K562 (cell line): ENCODE measurements around the gene GALNT5. TPM values are rescaled to one million over a fixed set of nuclear protein-coding genes. Genes with fewer than 3 reads are reported as not detected.

ENCODE experiments used
- ATAC-seq: fragments of 200-7000 bp; cut with Tn5 transposase; 3 replicates; pipeline ENCODE4 v1.9.1; 2020; ENCODE audit warnings: moderate library complexity
- BruUV-seq: library from RNA; stranded (reverse); fragments of 400-500 nt; replicated peaks from 2 replicates; lab custom pipeline; 2021; lab: Mats Ljungman, UMichigan
- CTCF ChIA-PET: fragments of 300-600 bp; formaldehyde crosslinking; extraction: SDS; loops from one replicate; lab custom pipeline; 2021; ENCODE audit warnings: low intra/inter-chr PET ratio; lab: Yijun Ruan, JAX
- POLR2A ChIA-PET: fragments of 300-600, 350-650 bp; sonication (Branson Sonifier 250); formaldehyde crosslinking; extraction: SDS; loops from one replicate; lab custom pipeline; 2021; ENCODE audit warnings: antibody characterized with exemption, inconsistent platforms; lab: Yijun Ruan, JAX
- DNase-seq, 4 experiments: peaks; one replicate each; pipeline versions ENCODE4 v3.0.0 to v3.0.0-alpha.2; 2011 to 2018; ENCODE audit warnings: low spot score in 3 of 4, mixed read lengths in 3 of 4; ENCODE audit errors: extremely low read depth in 1 of 4
- FAIRE-seq: peaks from 2 replicates; lab custom pipeline; 2011; peaks lifted over from hg19 to GRCh38; lab: Jason Lieb, UNC
- H2AFZ ChIP-seq: 2 replicates; pipeline ENCODE4 v1.6.0; 2011; ENCODE audit warnings: low read depth, low read length, control low read depth, inconsistent platforms
- H3K27ac ChIP-seq: fragments of 200-600 bp; 3 replicates; pipeline ENCODE4 v1.8.0; 2011; ENCODE audit warnings: low read depth, mild to moderate bottlenecking, control low read depth, inconsistent platforms, low read length, moderate library complexity, mixed read lengths; ENCODE audit errors: extremely low read depth
- H3K27me3 ChIP-seq, 2 experiments: fragments of 300-600 bp in 1 of 2; 2 replicates in 1 of 2; 3 replicates in 1 of 2; pipeline versions ENCODE4 v1.6.0 to v1.8.0; 2011; ENCODE audit warnings: inconsistent platforms in 2 of 2, low read length in 2 of 2, mild to moderate bottlenecking in 1 of 2, mixed read lengths in 1 of 2, moderate library complexity in 1 of 2; ENCODE audit not compliant: control insufficient read depth in 2 of 2, insufficient read depth in 2 of 2
- H3K36me3 ChIP-seq: fragments of 300-600 bp; 3 replicates; pipeline ENCODE4 v1.8.0; 2011; ENCODE audit warnings: mild to moderate bottlenecking, low read length, inconsistent platforms; ENCODE audit not compliant: control insufficient read depth, insufficient read depth
- H3K4me1 ChIP-seq, 2 experiments: fragments of 200-600 bp in 1 of 2; replicated peaks in 1 of 2; 2 replicates in 1 of 2; 3 replicates in 1 of 2; pipeline versions ENCODE4 v1.5.1 to v1.8.0; 2011; ENCODE audit warnings: inconsistent platforms in 2 of 2, low read length in 2 of 2, mild to moderate bottlenecking in 1 of 2, mixed read lengths in 1 of 2, moderate library complexity in 1 of 2; ENCODE audit not compliant: control insufficient read depth in 2 of 2, insufficient read depth in 2 of 2
- H3K4me2 ChIP-seq: 2 replicates; pipeline ENCODE4 v1.6.1; 2011; ENCODE audit warnings: low read length, control low read depth, inconsistent platforms, mixed read lengths; ENCODE audit not compliant: insufficient read depth
- H3K4me3 ChIP-seq: fragments of 200-600 bp; sonication (generic), shearing (Covaris generic); 2 replicates; pipeline ENCODE4 v1.5.1; 2016; ENCODE audit warnings: control low read depth, inconsistent platforms
- H3K79me2 ChIP-seq: fragments of 200-600 bp; 3 replicates; pipeline ENCODE4 v1.8.0; 2011; ENCODE audit warnings: low read length, inconsistent platforms; ENCODE audit not compliant: control insufficient read depth, insufficient read depth
- H3K9ac ChIP-seq, 2 experiments: 2 replicates each; pipeline versions ENCODE4 v1.6.0 to v1.6.1; 2011; ENCODE audit warnings: low read depth in 2 of 2, low read length in 2 of 2, control low read depth in 1 of 2, inconsistent platforms in 1 of 2, mild to moderate bottlenecking in 1 of 2, mixed read lengths in 1 of 2; ENCODE audit not compliant: insufficient read depth in 1 of 2
- H3K9me1 ChIP-seq: one replicate; pipeline ENCODE4 v1.6.0; 2011; ENCODE audit warnings: inconsistent platforms, mild to moderate bottlenecking, low read length, moderate library complexity; ENCODE audit not compliant: control insufficient read depth, insufficient read depth
- H3K9me3 ChIP-seq: replicated peaks from 2 replicates; pipeline ENCODE4 v1.5.1; 2011; ENCODE audit warnings: low read depth, low read length, inconsistent platforms; ENCODE audit not compliant: control insufficient read depth, insufficient read depth
- H4K20me1 ChIP-seq: replicated peaks from 2 replicates; pipeline ENCODE4 v1.6.1; 2011; ENCODE audit warnings: low read length, inconsistent platforms, mixed read lengths; ENCODE audit not compliant: control insufficient read depth, insufficient read depth
- ATF3 ChIP-seq, 2 experiments: fragments of 450-650 bp in 1 of 2; sonication (generic) in 1 of 2; formaldehyde crosslinking in 1 of 2; IDR thresholded peaks in 1 of 2; conservative IDR thresholded peaks in 1 of 2; 2 replicates each; pipeline versions ENCODE4 v1.6.1 to v1.8.1; 2016 to 2023; ENCODE audit warnings: mild to moderate bottlenecking in 2 of 2, moderate library complexity in 2 of 2, inconsistent platforms in 1 of 2, missing genetic modification reagents in 1 of 2
- CBX2 ChIP-seq: fragments of 200-600 bp; sonication (generic); IDR thresholded peaks from one replicate; pipeline ENCODE4 v1.6.1; 2012; ENCODE audit warnings: mild to moderate bottlenecking, low read length, inconsistent platforms; ENCODE audit not compliant: insufficient read depth, poor library complexity, severe bottlenecking
- CEBPB ChIP-seq: fragments of 450-650 bp; IDR thresholded peaks from 2 replicates; pipeline ENCODE4 v1.6.1; 2016; ENCODE audit warnings: missing genetic modification characterization, missing compliant biosample characterization
- CREB3 ChIP-seq: fragments of 450-650 bp; conservative IDR thresholded peaks from 2 replicates; pipeline ENCODE4 v1.6.1; 2016; ENCODE audit warnings: missing genetic modification characterization, low read depth, mild to moderate bottlenecking, missing compliant biosample characterization, moderate library complexity
- CREB3L1 ChIP-seq: fragments of 450-650 bp; IDR thresholded peaks from 2 replicates; pipeline ENCODE4 v1.6.1; 2014; ENCODE audit warnings: low read depth, mild to moderate bottlenecking, moderate library complexity, borderline replicate concordance
- CREB5 ChIP-seq: fragments of 250-450 bp; sonication (Bioruptor Pico); IDR thresholded peaks from 2 replicates; pipeline ENCODE4 v1.5.0; 2020; ENCODE audit warnings: mild to moderate bottlenecking
- DEAF1 ChIP-seq: fragments of 450-650 bp; formaldehyde crosslinking; IDR thresholded peaks from 2 replicates; pipeline ENCODE4 v1.4.0; 2020; ENCODE audit warnings: mild to moderate bottlenecking, moderate library complexity
- ELF2 ChIP-seq: fragments of 250-450 bp; sonication (Bioruptor Pico); IDR thresholded peaks from 2 replicates; pipeline ENCODE4 v1.5.0; 2021; ENCODE audit warnings: mild to moderate bottlenecking
- SMC3 ChIP-seq: conservative IDR thresholded peaks from 2 replicates; pipeline ENCODE4 v1.6.1; 2011; ENCODE audit warnings: low read depth, low read length, improper control_type of control experiment; ENCODE audit not compliant: insufficient read depth
- ZBTB5 ChIP-seq: fragments of 450-650 bp; IDR thresholded peaks from 2 replicates; pipeline ENCODE4 v1.6.1; 2017; ENCODE audit warnings: antibody characterized with exemption
- WGBS: fragments of 100-300 bp; shearing (Covaris generic); methylation state at CpG from one replicate; pipeline ENCODE4 v1.1.6; 2016; ENCODE audit warnings: low coverage, mixed read lengths; ENCODE audit not compliant: insufficient coverage; ENCODE audit errors: missing lambda C conversion rate; 5-methylcytosine and 5-hydroxymethylcytosine counted together
- in situ Hi-C: fragments of 300-500 bp; cut with MboI; formaldehyde crosslinking; loops from 4 replicates; pipeline ENCODE4 v1.15.0; 2018; ENCODE audit warnings: inconsistent platforms, mixed read lengths
- intact Hi-C: fragments of 100-400 bp; cut with micrococcal nuclease; formaldehyde crosslinking; loops from 2 replicates; pipeline ENCODE4 v1.14.2; 2022
- polyA plus RNA-seq, 8 experiments: library from polyadenylated mRNA; depleted of rRNA in 4 of 8; stranded (reverse) in 5 of 8; unstranded in 3 of 8; fragments of >200 nt; fragmentation: Nextera tagmentation in 2 of 8; fragmentation: Illumina TruSeq in 1 of 8; extraction: Ambion mirVana in 2 of 8; extraction: Trizol in 1 of 8; gene quantifications; 2 replicates each; pipeline versions ENCODE4 v1.2.1 to v1.2.3, GENCODE V29; 2011 to 2014; ENCODE audit warnings: inconsistent platforms in 1 of 8, missing spikeins in 1 of 8
- total RNA-seq, 7 experiments: library from RNA; depleted of rRNA in 6 of 7; stranded (reverse); fragments of >200 nt in 6 of 7; fragmentation: Illumina TruSeq in 2 of 7; extraction: Trizol in 2 of 7; gene quantifications; 2 replicates each; pipeline versions ENCODE4 v1.2.1 to v1.2.3, GENCODE V29; 2011 to 2021; ENCODE audit warnings: low replicate concordance in 1 of 7

The GALNT5 gene
- total and polyA plus RNA-seq, 9 of the 15 experiments (the other 6 are each of a cell fraction or from before 2014, with no cell fraction given) = 21.6 to 73.0 (median 54.7) TPM

- Histone ChIP-seq H3K36me3 (peaks cover 64% of the 10 kb centered on the region), H4K20me1 (no peaks in the 10 kb centered on the region), H3K27ac (no peak overlapping the region), H3K4me2 (no peak overlapping the region), H3K79me2 (no peaks in the 10 kb centered on the region), H3K4me3 (no peak overlapping the region), H2AFZ (no peak overlapping the region), H3K4me1 (peaks cover 0 to 17% of the 10 kb centered on the region in 2 experiments; a peak in 2 of 5 replicates), H3K9ac (no peak overlapping the region), H3K9me3 (no peaks in the 10 kb centered on the region), H3K27me3 (no peaks in the 10 kb centered on the region), H3K9me1 (no peaks in the 10 kb centered on the region)
- in situ Hi-C loops (no loop called here), intact Hi-C loops (loop anchor here (1.0 to 5.0 kb wide), 8 partner anchors 22 to 708 kb away; no protein-coding TSS in a partner anchor)
- WGBS = 47% methylated on average over 9 of the region's 9 CpGs
- no TSS peak for BruUV-seq
- FAIRE-seq (peak; percentile 77), DNase-seq (peak; percentile 68 to 76 (median 71)), ATAC-seq (peak; percentile 82)
- POLR2A ChIA-PET = interaction anchor here (0.6 to 1.2 kb wide), 11 partner anchors 11 to 461 kb away, joined by 3 to 6 read pairs (median 3); no protein-coding TSS in a partner anchor
- CTCF ChIA-PET = interaction anchor here (0.6 to 1.9 kb wide), 10 partner anchors 17 to 1443 kb away, joined by 3 to 11 read pairs (median 4); no protein-coding TSS in a partner anchor
- peak; percentile 75 for TF ChIP-seq DEAF1 (CRISPR knock-in tag)
- TF ChIP-seq CBX2 = no peak
- TF ChIP-seq SMC3 = peak; percentile 60
- no peak for TF ChIP-seq CREB3L1
- TF ChIP-seq ELF2 (CRISPR knock-in tag) = no peak
- TF ChIP-seq ZBTB5 = no peak
- TF ChIP-seq CREB3 (tag) = no peak
- 0 out of 2 replicates have a peak, but pooled peaks have one; percentile 14 for TF ChIP-seq ATF3 (IDR thresholded peaks at IDR 0.05)
- no peak for TF ChIP-seq ATF3 (CRISPR knock-in tag; conservative IDR thresholded peaks at IDR 0.05)
- no peak for TF ChIP-seq CREB5 (CRISPR knock-in tag)
- TF ChIP-seq CEBPB (tag) = peak; percentile 21; the same call in 1 of the 2 replicates
Measured at GRCh38 chr2:157302492-157303099, 45.1 kb downstream of the GALNT5 start.
